HL-60/S4 (cell line): ENCODE data around the gene GABARAPL1.
"Not testable (repeated sequence)": the region's sequence is repeated elsewhere in the genome, so short reads cannot be mapped to it uniquely, and the experiment has no call there.

Experiments
- in situ Hi-C: fragments of 300-500 bp; cut with MboI; formaldehyde crosslinking; loops from 2 replicates; pipeline ENCODE4 v1.14.3; 2022; ENCODE audit warnings: low sequenced_read_pairs

Gene GABARAPL1

DNA sequence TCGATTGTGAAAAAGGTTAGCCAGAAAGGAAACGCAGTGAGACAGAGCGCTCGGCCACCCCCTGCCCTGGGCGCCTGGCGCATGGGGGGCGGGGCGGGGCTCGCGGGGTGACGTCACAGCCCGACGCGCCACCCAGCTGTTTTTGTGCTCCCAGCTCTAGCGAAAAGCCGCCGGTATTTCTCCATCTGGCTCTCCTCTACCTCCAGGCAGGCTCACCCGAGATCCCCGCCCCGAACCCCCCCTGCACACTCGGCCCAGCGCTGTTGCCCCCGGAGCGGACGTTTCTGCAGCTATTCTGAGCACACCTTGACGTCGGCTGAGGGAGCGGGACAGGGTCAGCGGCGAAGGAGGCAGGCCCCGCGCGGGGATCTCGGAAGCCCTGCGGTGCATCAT, at the start of gene GABARAPL1:
Gene GABARAPL1, plus strand, starts transcription at position 139 of the 393 bp plus-strand sequence. Its CDS starts 253 bp downstream, at position 392.
- in situ Hi-C loops = no loop called here

DNA sequence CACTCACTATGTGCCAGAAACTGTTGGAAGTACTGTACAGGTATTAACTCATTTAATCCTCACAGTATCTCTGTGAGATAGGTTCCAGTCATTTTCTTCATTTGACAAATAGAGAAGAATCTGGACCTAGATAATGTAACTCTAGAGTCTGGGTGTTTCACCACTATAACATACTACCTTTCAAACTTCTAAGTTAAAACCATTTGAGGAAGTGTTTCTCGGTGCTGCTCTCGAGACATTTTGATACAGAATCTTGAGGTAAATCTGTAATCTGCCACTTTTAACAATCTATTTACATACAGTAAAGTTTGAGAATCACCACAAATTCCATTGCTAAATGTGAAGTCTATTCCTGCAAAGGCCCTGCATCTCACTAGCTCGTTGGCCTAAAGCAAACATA, 49.6 kb upstream of the GABARAPL1 start:
- in situ Hi-C loops = no loop called here

DNA sequence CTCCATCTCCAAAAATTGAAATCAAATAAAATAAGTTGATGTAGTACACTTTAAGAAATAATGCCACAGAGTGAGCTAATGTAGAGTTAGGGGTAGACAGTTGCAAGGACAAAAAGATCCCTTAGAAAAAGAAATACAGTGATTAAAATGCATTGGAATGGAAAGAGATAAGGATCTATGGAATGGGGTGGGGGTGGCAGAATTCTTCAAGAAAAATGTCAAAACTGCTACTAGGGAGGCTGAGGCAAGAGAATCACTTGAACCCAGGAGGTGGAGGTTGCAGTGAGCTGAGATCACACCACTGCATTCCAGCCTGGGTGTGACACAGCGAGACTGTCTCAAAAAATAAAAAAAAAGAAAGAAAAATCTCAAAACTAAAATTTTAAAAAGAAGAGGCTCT, 47.3 kb upstream of the GABARAPL1 start:
- in situ Hi-C loops = no loop called here

DNA sequence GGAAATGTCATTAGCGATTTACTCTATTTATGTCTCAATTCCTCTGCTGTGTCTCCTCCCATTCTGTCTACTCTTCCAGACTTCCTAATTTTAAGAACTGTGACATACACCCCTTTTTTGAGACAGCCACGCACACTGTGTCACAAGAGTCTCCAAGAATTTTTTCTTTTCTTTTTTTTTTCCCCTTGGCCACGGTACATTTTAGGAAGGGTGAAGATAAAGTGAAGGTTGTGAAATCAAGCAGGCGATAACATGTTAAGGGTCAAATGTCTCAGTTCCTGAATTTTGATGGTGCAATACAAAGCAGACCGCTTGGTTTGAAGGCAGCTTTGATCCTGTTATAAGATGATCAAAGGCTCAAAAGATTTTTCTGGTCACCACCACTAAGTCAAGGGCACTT, 45.1 kb upstream of the GABARAPL1 start:
- in situ Hi-C loops = no loop called here

- in situ Hi-C loops = no loop called here
Observed at GRCh38 chr12:10169104-10169503, 43.6 kb upstream of the GABARAPL1 start.

- in situ Hi-C loops = no loop called here
Observed at GRCh38 chr12:10170216-10170615, 42.5 kb upstream of the GABARAPL1 start.

GRCh38 chr12:10171973-10172728, 40.5 kb upstream of the GABARAPL1 start, which contains the start of gene OLR1:
TSS of gene OLR1 (minus strand) at chr12:10172132. CDS start at chr12:10172077, 55 bp downstream.
- in situ Hi-C loops = no loop called here

- in situ Hi-C loops = no loop called here
Observed at GRCh38 chr12:10174986-10175614, 37.6 kb upstream of the GABARAPL1 start.

DNA sequence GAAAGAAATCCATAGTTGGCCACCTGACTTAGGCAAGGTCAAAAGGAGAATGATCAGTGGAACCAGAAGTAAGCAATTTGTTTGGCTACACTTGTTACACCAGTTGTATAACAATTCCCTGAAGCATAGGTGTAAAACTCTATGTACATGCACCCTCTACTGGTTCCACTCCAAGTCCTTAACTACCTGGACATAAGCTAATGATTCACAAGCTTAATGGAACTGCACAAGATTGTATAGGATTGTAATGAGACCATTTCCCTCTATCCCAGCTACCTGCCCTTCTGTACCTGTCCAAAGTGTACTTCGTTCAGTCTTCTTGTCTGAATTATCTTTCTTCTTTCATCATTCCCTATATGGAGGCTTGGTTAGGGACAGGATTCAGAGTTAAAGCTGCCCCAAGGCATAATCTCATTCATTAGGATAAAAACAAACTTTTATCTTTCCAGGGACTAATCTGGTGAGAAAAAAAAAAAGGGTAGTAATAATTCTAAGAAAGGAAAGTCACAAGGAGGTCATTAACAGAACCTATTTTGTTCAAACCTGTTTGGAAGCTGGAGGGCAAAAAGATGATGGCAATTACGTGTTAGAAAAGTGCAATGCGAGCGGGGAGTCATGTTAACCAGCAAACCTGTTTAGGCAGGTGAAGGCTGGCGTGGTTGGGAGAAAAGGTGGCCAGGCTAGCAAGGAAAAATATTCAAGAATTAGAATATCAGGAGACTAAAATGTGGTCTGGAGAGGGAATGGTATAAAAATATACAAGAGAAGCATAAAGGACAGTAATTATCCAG, 36.6 kb upstream of the GABARAPL1 start:
- in situ Hi-C loops = no loop called here

DNA sequence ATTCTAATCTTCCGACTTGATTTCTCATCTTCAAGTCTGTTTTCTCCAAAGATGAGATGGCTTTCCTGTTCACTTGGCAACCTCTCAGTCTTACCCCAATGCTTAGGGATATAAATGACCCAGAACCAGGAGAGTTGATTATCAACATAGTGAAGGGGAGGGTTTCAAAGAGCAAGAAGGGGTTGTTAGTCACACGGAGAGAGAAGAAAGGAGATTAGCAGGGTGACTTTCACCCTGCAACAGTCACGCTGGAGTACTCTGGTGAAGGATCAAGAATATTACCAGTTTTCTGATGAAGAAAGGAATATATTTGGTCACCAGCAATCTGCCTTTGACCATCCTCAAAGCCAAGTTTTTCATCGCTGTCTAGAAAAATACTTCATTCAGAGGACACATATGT, 33.9 kb upstream of the GABARAPL1 start, which contains the start of gene TMEM52B:
Gene TMEM52B, plus strand, starts transcription at position 212 of the 400 bp plus-strand sequence. CDS start 543 bp downstream, outside the sequence.
- in situ Hi-C loops = no loop called here

- in situ Hi-C loops = no loop called here
Observed at GRCh38 chr12:10179776-10180181, 32.9 kb upstream of the GABARAPL1 start.

DNA sequence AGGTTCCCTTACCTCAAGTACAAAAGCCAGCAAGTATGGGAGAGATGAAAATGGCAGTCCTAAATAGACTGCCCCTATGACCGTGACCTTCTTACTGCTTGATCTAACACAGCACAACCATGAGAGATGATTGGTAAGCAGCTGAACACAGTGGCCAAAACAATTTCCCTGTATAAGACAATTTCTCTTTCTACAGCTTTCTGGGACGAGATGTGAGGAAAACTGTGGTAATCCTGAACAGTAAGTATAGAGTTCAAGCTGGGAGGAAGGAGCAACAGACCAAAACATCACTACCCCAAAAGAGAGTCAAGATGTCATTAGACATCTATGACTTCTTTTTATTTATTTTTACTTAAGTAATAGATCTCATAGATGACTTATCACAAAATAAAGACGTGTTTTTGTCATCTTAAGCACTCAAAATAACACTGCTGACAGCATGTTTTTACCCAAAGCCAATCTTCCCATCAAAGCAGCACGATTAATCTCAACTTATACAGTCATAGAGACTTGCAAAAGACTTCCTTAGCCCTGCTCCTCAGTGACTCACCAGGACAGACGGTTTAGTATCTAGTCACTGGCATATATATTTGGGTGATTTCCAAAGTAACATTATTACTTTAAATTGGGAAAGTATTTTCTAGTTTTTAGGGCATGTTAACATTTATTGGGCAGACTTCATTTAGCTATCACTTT, 30.2 kb upstream of the GABARAPL1 start:
- in situ Hi-C loops = no loop called here

- in situ Hi-C loops = no loop called here
Observed at GRCh38 chr12:10184261-10184843, 28.3 kb upstream of the GABARAPL1 start.

DNA sequence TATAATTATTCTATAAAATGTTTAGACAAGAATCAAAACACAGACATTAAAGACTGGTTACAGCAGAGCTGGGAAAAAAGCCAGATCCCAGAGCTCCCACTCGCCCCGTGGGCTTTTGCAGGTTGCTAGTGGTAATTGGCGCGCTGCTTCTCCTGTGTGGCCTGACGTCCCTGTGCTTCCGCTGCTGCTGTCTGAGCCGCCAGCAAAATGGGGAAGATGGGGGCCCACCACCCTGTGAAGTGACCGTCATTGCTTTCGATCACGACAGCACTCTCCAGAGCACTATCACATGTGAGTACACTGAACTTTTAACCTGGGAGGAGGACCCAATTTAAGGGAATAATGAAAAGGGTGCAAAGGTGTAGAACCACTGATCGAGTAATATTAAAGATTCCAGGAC, 26.4 kb upstream of the GABARAPL1 start:
- in situ Hi-C loops = no loop called here

DNA sequence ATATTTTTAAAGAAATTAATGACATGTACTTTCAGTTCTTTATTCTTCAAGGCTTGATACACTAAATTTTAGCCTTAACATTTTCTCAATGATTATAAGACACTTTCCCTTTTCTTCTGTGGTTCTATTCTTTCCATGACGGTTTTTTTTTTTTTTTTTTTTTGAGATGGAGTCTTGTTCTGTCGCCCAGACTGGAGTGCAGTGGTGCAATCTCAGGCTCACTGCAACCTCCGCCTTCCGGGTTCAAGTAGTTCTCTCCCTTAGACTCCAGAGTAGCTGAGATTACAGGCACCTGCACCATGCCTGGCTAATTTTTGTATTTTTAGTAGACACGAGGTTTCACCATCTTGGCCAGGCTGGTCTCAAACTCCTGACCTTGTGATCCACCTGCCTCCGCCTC, 25.7 kb upstream of the GABARAPL1 start:
- in situ Hi-C loops = not testable (repeated sequence)

DNA sequence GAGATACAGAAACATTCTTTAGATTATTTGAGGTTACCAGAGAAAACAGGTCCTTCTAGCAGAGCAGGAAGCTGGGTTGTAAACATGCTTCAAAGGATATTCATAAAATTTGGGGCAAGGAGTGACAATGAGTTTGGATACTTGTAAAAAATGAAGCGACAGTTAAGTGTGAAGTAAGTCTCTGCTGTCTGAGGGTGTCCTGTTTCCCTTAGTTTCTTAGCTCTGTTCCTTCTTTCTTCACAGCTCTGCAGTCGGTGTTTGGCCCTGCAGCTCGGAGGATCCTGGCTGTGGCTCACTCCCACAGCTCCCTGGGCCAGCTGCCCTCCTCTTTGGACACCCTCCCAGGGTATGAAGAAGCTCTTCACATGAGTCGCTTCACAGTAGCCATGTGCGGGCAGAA, 23.0 kb upstream of the GABARAPL1 start:
- in situ Hi-C loops = no loop called here

DNA sequence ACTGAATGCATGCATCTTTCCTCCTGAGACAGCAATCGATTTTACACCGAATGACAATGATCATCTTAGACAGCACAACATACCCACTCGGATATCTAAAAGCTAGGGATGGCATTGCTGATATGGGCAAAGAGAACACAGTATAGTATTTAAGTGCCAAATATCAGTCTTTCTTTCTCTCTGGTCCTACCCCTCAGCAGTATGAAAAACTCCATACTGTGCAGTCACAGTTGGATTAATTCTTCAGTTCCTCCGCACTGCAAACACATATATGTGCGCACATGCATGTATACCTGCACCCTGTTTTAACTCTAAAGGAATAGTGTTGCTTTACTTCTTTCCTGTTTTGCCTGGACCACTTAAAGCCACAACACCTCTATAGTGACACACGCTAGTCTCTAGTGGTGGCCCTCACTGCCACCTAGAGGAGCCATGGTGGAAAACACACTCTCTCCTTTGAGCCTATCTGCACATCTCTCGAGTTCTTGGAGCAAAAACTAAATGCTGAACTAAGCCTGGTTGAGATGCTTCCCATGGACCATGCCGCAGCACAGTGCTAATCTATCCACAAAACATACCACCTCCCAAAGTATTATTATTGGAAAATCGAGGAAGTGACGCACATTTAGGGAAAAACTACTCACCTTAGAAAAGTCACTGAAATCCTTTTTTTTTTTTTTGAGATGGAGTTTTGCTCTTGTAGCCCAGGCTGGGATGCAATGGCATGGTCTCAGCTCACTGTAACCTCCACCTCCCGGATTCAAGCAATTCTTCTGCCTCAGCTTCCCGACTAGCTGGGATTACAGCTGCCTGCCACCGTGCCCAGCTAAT, 21.9 kb upstream of the GABARAPL1 start:
- in situ Hi-C loops = no loop called here

- in situ Hi-C loops = no loop called here
Observed at GRCh38 chr12:10191865-10192264, 20.8 kb upstream of the GABARAPL1 start.

- in situ Hi-C loops = no loop called here
Observed at GRCh38 chr12:10194160-10194670, 18.5 kb upstream of the GABARAPL1 start.
